HG02970 (cell line): ENCODE measurements around the gene STMN3.

Experiments used
- ATAC-seq: cut with Tn5 transposase; IDR thresholded peaks from one replicate; pipeline ENCODE4 v1.9.1; 2021; ENCODE audit warnings: mild to moderate bottlenecking, moderate library complexity, moderate number of reproducible peaks; ENCODE audit not compliant: unreplicated experiment, low FRiP score

STMN3 gene

DNA sequence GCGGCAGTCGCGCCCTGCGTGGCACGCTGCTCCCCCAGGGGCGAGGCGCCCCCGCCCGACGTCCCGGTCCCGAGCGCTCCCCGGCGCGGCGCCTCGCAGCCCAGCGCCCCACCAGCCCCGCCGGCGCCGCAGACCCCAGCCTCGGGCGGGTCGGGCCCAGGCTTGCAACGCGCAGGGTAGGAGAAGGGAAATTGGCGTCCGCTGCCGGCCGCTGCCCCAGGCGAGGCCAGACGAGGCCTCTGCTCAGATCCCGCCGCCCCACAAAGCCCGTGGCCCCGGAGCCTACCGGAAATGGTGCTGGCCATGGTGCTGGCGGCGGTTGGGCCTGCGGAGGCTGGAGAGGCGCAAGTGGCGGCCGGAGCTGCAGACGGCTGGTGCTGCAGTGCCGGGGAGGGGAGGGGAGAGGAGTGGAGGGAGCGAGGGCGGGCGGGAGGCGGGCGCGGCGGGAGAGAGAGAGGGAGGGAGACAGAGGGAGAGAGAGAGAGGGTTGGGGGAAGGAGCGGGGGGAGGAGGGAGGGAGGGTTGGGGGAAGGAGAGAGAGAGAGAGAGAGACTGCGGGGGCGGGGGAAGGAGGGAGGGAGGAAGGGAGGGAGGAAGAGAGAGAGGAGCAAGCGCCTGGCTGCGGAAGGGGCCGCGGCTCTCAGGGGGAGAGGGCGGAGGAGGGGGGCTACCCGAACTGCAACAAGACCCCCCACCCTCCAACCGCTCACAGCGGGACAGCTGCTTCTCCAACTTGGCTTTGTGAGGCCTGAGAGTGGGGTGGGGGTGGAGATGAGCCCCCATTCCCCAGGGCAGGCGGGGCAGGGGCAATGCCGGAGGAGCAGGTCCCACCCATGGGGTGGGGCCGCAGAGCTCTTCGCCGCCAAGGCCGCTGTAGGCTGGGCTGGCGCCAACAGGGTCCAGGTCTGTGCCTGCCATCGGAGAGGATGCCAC, at the start of gene STMN3:
TSS of gene STMN3 (minus strand) at position 384 of the 933 bp plus-strand sequence. CDS start at position 305, 79 bp downstream.
- ATAC-seq: no peak

DNA sequence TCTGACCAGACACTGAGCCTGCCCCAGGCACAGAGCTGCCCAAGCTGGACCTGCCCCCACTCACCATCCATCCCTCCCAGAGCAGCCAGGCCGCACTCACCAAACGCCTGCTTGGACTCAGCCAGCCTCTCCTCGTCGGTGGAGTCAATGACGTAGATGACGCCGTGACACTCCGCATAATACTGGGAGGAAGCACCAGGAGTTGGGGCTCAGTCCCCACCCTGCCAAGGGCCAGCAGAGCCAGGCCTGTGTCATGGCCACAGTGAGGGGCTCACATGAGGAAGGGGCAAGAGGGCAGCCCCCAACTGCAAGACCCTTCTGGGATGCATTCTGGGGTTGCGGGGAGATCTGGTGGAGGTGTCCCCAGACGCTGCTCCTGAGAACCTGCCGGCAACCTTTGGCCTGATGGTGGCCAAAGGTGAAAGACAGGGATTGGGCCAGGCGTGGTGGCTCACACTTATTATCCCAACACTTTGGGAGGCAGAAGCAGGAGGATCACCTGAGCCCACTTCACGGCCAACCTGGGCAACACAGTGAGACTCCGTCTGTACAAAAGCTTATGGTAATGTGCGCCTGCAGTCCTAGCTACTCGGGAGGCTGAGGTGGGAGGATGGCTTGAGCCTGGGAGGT, 48.9 kb upstream of the STMN3 start:
- no peak for ATAC-seq

DNA sequence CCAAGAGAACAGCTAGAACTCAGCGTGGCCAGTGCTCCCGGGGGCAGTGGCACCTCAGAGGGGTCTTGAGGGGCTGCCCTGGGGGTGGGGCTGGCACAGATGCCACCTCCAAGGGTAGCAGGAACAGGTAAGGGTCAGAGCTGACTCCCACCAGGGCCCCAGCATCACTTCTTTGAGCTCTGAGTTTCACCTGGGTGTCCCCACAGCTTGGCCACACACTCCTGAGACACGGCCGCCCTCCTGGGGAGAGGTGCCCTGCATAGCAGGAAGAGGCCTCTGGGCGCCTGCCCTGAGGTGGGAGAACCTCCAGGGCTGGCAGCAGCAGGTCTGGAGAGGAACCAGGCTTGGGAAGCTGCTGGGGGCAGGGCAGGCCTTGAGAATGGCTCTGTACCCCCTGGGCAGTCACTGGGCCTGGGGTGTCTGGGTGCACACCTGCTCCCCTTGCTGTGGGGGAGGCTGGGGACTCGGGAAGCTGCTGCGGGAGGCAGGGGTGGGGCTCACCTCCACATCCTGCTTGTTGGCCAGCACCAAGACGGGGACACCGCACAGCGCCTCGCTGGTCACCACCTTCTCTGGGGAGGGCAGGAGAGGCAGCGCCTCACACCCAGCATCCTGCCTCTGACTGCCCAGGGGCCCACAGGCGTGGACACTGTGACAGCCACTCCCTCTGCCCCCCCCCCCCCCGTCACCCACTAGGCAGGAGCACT, 48.3 kb upstream of the STMN3 start:
- no peak for ATAC-seq

DNA sequence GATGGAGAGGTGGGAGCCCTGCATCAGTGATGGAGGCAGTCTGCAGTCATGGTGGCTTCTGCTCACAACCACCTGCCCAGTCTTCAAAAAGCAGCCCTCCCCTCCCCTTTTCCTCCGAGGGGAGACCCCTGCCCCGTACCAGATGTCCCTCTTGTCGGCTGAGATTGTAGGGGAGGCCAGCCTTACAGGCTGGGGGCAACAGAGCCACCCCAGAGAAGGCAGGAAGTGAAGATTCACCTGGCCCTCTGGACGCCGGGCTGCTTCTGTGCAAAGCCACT, 47.8 kb upstream of the STMN3 start:
- no peak for ATAC-seq

DNA sequence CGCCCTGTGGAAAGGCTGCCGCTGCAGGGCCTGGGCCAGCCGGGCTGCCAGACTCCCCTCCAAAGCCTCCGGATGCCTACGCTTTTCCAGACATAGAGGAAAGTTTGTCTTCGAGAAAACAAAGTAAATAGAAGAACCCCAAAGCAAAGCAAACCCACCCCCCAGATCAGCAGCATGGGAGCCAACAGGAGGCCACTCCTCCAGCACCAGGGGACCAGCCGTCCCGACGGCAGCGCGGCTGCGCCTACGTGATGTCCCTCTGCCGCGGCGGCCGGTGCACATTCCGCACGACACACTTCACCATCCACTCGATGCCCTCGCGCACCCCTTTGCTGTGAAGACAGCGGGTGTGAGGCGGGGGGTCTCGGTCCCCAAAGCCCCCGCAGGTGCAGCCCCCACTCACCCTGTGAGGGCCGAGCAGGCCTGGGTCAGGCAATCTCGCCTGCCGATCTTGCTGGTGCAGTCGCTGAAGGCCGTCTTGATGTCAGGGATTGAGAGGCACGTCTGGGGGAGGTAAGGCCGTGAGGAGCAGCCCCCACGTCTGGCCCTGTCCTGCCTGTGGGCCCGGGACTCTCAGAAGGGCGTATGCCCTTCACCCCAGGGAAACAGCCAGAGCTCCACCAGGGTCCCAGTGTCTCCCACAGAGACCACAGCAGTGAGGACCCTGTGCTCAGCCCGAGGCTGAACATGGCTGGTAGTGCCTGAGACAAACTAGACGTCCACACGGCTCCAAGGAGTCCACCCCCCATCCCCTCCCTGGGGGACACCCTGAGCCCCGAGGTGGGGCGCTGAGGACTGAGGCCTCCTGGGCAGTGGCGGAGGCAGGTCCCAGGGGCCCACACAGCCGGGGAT, 47.2 kb upstream of the STMN3 start:
- no peak for ATAC-seq

DNA sequence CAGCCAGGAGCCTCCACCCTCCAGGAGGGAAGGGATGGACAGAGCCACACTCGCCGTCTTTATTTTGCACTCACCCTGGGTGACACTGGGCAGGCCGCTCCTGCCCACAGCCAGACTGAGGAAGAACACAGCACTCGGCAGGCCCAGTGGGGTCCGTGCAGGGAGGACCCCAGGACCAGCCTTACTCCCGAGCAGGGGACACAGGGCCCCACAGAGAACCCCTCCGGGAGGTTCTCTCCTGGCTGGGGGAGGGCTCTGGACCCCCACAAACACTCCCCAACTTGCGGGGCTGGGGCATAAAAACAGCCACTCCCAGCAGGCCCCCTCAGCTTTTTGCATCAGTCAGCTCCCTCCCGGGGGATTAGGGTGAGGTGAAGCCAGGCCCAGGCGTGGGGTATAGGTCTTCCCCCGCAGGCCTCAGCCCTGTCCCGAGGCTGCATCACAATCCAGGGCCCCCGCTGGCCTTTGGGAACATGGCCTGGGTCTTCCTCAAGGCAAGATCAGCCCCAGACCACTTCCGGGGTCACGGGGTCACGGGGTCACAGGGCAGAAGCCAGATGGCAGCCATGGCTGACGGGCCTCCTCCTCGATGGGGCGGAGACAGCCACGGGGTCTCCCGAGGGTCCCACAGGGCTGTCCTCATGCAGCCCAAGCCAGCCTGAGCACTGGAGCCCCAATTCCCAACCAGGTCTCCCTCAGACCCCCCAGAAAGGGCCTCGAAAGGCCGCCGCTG, 46.4 kb upstream of the STMN3 start:
- ATAC-seq: no peak

DNA sequence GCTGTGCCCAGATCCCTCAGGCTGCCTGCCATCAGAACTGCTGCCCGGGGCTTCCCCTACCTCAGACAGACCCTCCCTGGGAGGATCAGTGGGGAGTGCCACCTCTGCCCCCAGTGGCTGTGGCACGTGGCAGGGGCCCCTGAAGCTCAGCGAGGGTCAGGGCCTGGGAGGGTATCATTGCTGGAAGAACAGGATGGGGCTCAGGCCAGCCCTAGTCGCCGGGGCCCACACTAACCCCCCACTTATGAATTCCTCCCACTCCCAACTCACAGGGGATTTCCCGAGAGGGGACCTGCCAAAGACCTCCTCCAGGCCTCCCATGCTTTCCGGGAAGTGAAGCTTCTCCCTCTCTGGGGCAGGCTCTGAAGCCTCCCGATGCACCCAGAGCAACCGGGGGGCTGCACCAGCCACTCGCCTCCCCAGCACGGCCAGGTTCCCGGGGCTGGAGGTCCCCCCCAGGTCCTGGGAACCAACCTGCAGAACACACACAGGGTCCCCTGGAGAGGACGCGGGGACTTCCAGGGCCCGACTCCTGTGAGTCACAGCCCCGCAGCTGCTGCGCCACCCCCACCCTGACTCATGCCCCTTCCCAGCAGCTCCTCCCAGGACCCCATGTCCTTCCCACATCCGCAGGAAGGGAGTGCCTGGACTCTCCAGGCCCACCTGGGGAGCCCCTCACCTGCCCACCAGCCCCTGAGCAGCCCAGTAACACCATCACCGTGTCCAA, 45.7 kb upstream of the STMN3 start:
- ATAC-seq: no peak

DNA sequence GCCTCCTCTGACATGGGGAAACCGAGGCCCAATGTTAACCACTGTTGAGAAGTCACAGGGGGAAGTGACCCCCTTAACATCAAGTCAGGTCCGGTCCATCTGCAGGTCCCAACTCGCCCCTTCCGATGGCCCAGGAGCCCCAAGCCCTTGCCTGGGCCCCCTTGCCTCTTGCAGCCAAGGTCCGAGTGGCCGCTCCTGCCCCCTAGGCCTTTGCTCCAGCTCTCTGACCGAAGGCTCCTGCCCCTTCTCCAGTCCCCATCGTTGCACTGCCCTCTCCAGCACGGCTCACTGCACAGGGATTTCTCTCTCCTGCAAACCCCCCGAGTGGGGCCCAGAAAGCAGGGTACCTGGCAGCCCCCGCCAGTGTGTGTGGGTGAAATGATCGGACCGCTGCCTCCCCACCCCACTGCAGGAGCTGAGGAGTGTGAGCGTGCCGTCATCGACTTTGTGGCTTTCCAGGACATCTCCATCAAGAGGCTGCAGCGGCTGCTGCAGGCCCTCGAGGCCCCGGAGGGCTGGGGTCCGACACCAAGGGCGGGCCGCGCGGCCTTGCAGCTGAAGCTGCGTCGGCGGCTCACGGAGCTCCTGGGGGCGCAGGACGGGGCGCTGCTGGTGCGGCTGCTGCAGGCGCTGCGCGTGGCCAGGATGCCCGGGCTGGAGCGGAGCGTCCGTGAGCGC, 44.8 kb upstream of the STMN3 start:
- ATAC-seq: no peak

DNA sequence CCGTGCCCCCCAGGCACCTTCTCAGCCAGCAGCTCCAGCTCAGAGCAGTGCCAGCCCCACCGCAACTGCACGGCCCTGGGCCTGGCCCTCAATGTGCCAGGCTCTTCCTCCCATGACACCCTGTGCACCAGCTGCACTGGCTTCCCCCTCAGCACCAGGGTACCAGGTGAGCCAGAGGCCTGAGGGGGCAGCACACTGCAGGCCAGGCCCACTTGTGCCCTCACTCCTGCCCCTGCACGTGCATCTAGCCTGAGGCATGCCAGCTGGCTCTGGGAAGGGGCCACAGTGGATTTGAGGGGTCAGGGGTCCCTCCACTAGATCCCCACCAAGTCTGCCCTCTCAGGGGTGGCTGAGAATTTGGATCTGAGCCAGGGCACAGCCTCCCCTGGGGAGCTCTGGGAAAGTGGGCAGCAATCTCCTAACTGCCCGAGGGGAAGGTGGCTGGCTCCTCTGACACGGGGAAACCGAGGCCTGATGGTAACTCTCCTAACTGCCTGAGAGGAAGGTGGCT, 44.2 kb upstream of the STMN3 start:
- ATAC-seq: no peak

DNA sequence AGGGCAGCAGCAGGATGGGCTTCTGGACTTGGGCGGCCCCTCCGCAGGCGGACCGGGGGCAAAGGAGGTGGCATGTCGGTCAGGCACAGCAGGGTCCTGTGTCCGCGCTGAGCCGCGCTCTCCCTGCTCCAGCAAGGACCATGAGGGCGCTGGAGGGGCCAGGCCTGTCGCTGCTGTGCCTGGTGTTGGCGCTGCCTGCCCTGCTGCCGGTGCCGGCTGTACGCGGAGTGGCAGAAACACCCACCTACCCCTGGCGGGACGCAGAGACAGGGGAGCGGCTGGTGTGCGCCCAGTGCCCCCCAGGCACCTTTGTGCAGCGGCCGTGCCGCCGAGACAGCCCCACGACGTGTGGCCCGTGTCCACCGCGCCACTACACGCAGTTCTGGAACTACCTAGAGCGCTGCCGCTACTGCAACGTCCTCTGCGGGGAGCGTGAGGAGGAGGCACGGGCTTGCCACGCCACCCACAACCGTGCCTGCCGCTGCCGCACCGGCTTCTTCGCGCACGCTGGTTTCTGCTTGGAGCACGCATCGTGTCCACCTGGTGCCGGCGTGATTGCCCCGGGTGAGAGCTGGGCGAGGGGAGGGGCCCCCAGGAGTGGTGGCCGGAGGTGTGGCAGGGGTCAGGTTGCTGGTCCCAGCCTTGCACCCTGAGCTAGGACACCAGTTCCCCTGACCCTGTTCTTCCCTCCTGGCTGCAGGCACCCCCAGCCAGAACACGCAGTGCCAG, 43.6 kb upstream of the STMN3 start, which contains the start of gene TNFRSF6B:
TSS of gene TNFRSF6B (plus strand) at position 25 of the 729 bp plus-strand sequence. CDS start at position 141, 116 bp downstream.
- ATAC-seq: no peak

DNA sequence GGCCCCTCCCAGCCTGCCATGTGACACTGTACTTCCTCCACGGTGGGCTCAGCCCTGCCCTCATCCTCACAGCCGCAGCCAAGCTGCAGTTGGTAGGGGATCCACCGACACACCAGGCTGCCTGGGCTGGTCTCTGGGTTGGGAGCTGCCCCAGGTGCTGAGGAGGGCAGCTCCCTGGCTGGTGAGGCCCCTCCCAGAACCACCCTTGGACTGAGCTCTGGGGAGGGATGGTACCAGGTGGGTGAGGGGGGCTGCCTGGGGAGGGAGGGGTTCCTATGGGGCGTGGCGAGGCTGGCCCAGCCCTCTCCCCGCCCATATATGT, 43.0 kb upstream of the STMN3 start:
- ATAC-seq: no peak

DNA sequence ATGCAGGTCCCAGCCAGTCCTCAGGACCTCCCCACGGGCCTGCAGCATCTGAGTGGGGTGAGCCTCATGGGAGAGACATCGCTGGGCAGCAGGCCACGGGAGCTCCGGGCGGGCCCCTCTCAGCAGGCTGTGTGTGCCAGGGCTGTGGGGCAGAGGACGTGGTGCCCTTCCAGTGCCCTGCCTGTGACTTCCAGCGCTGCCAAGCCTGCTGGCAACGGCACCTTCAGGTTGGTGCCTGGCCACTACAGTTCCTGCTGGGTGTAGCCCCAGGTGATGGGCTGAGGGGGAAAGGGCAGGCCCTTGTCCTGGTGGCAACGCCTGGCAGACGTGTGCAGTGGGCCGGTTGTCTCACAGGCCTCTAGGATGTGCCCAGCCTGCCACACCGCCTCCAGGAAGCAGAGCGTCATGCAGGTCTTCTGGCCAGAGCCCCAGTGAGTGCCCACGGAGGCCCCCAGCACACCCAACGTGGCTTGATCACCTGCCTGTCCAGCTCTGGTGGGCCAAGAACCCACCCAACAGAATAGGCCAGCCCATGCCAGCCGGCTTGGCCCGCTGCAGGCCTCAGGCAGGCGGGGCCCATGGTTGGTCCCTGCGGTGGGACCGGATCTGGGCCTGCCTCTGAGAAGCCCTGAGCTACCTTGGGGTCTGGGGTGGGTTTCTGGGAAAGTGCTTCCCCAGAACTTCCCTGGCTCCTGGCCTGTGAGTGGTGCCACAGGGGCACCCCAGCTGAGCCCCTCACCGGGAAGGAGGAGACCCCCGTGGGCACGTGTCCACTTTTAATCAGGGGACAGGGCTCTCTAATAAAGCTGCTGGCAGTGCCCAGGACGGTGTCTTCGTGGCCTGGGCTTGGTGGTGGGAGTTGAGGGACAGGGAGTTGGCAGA, 42.4 kb upstream of the STMN3 start:
- ATAC-seq: no peak

DNA sequence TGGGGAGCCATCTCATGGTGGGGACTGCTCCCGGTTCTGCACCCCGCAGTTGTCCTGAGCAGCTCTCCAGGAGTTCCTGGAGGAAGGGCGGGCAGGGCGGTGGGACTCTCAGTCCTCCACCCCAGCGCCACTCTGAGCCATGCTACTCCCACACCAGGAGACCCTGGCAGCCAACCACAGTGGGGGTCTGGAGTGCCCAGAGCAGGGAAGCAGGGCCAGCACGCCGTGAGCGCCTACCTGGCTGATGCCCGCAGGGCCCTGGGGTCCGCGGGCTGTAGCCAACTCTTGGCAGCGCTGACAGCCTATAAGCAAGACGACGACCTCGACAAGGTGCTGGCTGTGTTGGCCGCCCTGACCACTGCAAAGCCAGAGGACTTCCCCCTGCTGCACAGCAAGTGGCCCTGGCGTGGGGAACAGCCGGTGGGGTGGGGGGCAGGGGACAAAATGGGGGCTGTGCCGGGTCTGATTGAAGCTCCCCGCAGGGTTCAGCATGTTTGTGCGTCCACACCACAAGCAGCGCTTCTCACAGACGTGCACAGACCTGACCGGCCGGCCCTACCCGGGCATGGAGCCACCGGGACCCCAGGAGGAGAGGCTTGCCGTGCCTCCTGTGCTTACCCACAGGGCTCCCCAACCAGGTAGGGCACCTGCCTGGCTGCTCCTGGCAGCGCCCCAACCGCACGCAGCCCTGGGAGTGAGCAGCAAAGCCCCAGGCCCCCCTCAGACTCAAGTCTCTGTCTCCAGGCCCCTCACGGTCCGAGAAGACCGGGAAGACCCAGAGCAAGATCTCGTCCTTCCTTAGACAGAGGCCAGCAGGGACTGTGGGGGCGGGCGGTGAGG, 41.6 kb upstream of the STMN3 start:
- no peak for ATAC-seq

DNA sequence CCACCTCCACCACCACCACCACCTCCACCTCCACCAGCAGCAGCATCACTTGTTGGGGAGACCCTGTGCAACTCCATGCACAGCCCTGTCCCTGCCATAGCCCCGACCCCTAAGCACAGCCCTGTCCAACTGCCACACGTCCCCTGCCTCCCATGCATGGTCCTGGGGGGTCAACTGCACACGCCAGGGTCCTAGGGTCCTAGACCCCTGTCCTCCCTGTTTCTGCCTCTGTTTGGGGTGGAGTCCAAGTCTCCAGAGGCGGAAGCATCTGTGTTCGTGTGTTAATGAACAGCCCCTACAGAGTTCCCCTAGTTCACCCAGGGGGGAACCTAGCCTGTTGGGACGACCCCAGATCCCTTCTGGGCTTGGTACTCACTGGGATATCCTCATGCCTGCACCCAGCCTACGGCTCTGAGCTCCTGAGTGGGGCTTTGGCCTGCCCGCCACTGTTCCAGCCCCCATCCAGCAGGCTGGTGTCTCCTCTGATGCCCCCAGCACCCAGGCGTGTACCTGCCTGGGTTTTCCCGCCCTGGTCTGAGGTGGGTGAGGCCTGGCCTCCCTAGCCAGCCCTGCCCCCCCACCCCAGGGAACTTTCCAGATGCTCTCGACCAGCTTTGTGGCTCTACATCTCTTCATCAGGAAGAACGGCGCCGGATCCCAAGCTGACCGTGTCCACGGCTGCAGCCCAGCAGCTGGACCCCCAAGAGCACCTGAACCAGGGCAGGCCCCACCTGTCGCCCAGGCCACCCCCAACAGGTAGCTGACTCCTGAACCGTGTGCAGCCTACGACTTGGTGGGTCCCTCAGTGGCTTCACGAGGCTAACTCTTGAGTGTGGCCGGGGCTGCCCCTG, 40.7 kb upstream of the STMN3 start:
- no peak for ATAC-seq

DNA sequence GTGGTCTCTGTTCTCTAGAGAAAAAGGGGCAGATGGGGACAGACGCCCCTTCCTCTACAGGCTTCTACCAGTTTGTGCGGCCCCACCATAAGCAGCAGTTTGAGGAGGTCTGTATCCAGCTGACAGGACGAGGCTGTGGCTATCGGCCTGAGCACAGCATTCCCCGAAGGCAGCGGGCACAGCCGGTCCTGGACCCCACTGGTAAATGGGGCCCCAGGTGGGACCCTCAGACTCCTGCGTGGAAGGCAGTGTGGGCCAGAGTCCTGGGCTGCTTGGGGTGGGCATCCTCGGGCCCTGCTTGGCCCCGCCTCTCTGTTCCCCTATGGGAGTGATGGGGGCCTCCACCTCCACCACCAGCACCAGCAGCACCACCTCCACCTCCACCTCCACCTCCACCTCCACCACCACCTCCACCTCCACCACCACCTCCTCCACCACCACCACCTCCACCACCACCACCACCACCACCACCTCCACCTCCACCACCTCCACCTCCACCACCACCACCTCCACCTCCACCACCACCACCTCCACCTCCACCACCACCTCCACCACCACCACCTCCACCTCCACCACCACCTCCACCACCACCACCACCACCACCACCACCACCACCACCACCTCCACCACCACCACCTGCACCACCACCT, 40.0 kb upstream of the STMN3 start:
- no peak for ATAC-seq
